Gastroesophageal sphincter (tissue), 3 donors: ENCODE data around the gene ERMP1.

Source experiments
- CTCF ChIP-seq, 4 experiments: fragments of 200-600 bp in 2 of 4; fragments of 450-650 bp in 2 of 4; sonication (generic) in 1 of 4; IDR thresholded peaks; one replicate each; pipeline ENCODE4 v1.5.1; 2017 to 2019; ENCODE audit warnings: antibody characterized with exemption in 4 of 4, mild to moderate bottlenecking in 2 of 4, moderate library complexity in 2 of 4
- POLR2A ChIP-seq, 2 donors: fragments of 450-650 bp; IDR thresholded peaks; one replicate each; pipeline ENCODE4 v1.6.1; 2017; ENCODE audit warnings: antibody characterized with exemption in 2 of 2, mild to moderate bottlenecking in 2 of 2, moderate library complexity in 1 of 2
- POLR2AphosphoS5 ChIP-seq: sonication (generic); formaldehyde crosslinking; IDR thresholded peaks from one replicate; pipeline ENCODE4 v1.6.1; 2017; ENCODE audit warnings: antibody characterized with exemption

- TF ChIP-seq CTCF (IDR thresholded peaks at IDR 0.05) (no peak), POLR2A (IDR thresholded peaks at IDR 0.05) (no peak), POLR2AphosphoS5 (no peak)
Observed at GRCh38 chr9:5820425-5820824, 12.5 kb downstream of the ERMP1 start.
